HG03066 (cell line): Measurements from ENCODE around the gene CEBPA.

Experiments
- ATAC-seq: cut with Tn5 transposase; IDR thresholded peaks from one replicate; pipeline ENCODE4 v1.9.1; 2021; ENCODE audit warnings: low read depth; ENCODE audit not compliant: unreplicated experiment

The CEBPA gene

GRCh38 chr19:33302175-33302973 is at the start of gene CEBPA:
Gene CEBPA, minus strand, starts transcription at chr19:33302534. Its CDS starts 120 bp downstream, at chr19:33302414.
- ATAC-seq: peak; percentile 78

DNA sequence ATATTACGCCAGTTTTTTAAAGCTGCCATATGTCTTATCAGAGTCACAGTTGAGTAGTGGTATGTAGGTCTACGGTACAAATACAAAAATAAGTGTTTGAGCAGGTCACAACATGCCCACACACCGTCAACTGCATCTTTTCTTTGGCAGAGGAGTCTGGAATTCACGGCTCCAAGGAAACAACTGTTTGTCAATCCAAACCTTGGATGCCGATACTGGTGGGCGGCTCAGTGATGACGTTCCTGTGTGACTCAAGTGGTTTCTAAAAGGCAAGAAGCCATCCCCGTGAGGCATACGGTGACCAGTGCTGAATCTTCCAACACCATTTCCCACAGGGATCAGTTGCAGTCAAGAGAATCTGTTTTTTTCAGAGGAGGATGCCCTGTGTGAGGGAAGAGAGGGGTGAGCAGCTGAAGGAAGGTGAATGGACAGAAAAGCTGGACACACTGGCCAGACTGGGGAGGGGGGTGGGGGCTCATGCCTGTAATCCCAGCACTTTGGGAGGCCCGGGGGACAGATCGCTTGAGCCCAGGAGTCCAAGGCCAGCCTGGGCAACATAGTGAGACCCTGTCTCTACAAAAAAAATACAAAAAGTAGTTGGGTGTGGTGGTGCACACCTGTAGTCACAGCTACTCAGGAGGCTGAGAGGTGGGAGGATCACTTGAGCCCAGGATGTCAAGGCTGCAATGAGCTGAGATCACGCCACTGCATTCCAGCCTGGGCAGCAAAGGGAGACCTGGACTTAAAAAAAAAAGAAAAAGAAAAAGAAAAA is 48.4 kb upstream of the CEBPA start:
- no peak for ATAC-seq

DNA sequence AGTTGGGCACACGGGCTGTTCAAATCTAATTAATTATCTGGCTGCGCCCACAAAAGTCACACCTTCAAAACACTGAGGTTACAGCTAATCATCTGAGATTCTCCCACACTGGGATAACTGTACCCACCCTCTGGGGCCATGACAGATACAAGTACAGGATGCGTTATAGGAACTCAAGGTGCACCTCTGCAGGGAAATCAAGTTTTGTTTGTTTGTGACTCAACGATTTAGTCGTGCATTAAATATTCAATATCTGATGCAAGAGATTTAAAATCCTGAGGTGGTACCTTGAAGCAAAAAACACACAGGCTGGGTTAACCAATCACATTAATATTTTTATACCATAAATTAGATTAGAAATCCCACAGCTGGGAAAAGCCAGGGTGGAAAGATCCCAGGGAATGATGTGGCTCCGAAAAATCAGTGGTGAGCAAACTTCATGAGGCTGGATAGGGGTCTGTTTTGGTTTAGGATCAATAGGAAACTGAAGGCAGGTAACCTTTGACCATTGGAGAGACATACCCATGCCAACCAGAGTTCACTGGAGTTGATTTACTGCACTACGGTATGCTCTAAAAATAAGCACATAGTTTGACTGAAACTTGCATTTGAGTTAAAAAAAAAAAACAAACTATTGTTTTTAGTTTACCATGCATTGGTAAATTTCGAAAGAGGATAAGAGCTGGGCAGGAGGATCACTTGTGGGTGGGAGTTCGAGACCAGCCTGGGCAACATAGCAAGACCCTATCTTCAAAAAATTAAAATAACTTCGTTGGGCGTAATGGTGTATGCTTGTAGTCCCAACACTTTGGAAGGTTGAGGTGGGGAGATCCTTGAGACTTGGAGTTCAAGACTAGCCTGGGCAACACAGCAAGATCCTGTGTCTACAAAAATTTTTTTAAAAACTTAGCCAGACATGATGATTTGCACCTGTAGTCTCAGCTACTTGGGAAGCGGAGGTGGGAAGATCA is 47.3 kb upstream of the CEBPA start:
- no peak for ATAC-seq

DNA sequence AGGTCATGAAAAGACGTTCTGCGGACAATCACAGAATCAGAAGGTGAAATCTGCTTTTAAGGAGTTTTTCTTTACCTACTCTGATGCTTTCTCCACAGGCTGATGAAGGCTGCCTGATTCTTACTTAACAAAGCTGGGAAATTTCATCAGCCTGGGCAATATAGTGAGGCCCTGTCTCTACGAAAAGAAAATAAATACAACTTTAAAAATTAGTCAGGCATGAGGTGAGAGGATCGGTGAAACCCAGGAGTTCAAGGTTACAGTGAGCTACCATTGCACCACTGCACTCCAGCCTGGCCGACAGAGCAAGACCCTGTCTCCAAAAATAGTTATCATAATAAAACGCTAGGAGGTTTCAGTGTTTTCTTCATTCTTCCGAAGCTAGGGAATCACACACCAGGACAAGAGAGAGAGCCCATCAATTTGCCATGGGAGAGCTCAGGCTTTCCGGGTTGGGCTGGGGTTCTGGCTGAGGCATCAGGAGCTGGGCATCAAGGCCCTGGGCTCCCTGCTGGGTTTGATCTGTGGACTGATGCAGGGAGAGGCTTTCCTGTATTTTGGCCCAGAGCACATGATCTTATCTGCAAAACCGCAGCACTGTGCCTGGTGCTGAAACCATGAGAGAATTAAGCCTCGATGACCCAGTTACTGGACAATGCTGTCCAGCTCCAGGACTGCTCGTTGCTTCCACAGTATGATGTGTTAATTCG is 46.1 kb upstream of the CEBPA start:
- ATAC-seq: no peak

- no peak for ATAC-seq
Measured at GRCh38 chr19:33347300-33347699, 45.0 kb upstream of the CEBPA start.

GRCh38 chr19:33346665-33347064 is 44.3 kb upstream of the CEBPA start:
- no peak for ATAC-seq

GRCh38 chr19:33345163-33345562 is 42.8 kb upstream of the CEBPA start:
- ATAC-seq: no peak

- ATAC-seq: no peak
Measured at GRCh38 chr19:33344573-33344925, 42.2 kb upstream of the CEBPA start.

DNA sequence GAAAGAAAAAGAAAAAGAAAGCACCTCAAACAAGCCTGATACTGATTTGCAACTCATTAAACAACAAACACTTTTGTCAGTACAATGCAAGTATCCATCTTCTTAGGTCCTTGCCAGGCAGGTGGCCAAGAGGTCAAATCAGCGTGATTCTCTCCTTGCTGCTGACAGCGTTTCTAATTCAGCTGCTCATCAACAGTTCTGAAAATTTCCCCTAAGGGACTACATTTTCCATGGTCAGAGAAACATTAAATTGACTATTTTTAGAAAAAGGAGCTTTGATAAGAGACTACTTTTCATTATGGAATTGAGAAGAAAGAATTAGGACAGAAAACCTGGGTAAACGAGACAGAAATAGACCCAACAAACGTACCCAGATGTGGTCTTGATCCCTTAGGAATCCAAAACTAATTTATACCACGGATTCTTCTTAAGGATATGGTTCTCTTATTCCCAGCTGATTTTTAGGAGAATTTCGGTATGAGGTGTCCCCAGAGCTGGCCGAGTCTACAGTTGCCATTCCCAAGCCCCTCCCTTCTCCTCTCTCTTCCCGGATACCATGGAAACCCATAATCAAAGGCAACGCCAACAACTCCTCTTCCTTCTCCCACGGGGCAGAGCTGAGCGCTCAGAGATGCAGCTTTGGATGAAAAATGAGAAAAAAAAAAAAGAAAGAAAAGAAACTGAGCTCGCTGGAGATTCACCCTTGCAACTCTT is 41.7 kb upstream of the CEBPA start:
- ATAC-seq: no peak

GRCh38 chr19:33343301-33343700 is 41.0 kb upstream of the CEBPA start:
- no peak for ATAC-seq

DNA sequence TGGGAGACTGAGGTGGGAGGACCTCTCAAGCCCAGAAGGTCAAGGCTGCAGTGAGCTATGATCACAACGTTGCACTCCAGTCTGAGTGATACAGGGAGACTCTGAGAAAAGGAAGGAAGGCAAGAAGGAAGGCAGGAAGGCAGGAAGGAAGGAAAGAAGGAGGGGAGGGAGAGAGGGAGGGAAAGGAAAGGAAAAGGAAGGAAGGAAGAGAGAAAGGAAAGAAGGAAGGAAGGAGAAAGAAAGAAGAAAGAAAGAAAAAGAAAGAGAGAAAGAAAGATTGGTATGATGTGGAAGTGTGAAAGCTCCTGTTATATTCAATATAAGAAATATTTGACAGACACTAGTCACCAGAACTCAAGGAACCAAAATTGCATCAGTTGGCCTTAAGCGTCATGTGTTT is 38.7 kb upstream of the CEBPA start:
- no peak for ATAC-seq

GRCh38 chr19:33339016-33339984 is 37.0 kb upstream of the CEBPA start:
- no peak for ATAC-seq

GRCh38 chr19:33335446-33335845 is 33.1 kb upstream of the CEBPA start:
- no peak for ATAC-seq

DNA sequence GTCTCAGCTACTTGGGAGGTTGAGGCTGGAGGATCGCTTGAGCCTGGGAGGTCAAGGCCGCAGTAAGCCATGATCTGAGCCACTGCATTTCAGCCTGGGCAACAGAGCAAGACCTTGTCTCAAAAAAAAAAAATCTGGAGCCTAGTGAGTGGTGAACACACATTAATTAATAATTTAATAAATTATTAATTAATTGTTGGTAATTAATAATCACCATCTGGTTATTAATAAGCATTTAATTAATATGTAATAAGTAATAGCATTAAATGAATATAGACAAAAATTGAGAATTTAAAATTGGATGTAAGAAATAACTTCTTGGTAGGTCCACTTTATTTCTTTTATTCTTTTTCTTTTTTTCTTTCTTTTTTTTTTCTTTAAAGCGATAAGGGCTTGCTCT is 31.9 kb upstream of the CEBPA start:
- ATAC-seq: no peak

DNA sequence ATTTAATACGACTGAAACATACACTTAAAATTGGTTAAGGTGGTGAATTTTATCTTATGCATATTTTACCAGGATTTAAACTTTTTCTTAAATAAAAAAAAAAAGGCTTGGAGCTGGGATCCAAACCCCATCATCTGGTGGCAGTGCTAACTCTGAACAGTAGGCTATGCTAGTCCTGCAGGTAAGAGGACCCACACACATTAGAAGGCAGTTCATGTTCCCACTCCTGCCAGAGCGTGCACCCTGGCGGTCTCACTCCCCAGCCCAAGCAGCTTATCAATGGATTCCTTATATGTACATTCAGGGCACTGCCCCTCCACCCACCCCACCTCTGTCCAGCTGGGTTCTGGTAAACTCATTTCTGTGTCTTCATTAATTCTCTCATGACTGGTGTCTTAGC is 31.3 kb upstream of the CEBPA start:
- ATAC-seq: no peak

GRCh38 chr19:33333151-33333550 is 30.8 kb upstream of the CEBPA start:
- no peak for ATAC-seq

GRCh38 chr19:33332248-33332647 is 29.9 kb upstream of the CEBPA start:
- no peak for ATAC-seq

- ATAC-seq: no peak
Measured at GRCh38 chr19:33329736-33330135, 27.4 kb upstream of the CEBPA start.
